ENCODE data around the gene ADCY2. TPM values are rescaled to one million over a fixed set of nuclear protein-coding genes. Genes with fewer than 3 reads are reported as not detected.

Gene ADCY2
- total and polyA plus RNA-seq, 7 experiments from 2014 or later = not detected

GRCh38 chr5:7537573-7537972, 141.6 kb downstream of the ADCY2 start:
- H3K36me3 ChIP-seq (ENCODE audit: control insufficient read depth in 2 of 3, insufficient read depth in 3 of 3, low read length in 3 of 3) = no peaks in the 10 kb centered on the region
- no peak for DNase-seq
- ATAC-seq = no peak
- Mint-ChIP-seq H3K27me3 (peaks cover 0 to 15% (median 4%) of the 10 kb centered on the region in 5 donors), H3K36me3 (peaks cover 0 to 3% (median 0%) of the 10 kb centered on the region in 5 donors), H3K9me3 (peaks cover 0 to 9% (median 3%) of the 10 kb centered on the region in 11 donors), H3K4me1 (no peaks in the 10 kb centered on the region), H3K27ac (no peak overlapping the region), H3K4me3 (no peak overlapping the region)
- POLR2A ChIA-PET = no interaction called here
- H3K27ac ChIP-seq (ENCODE audit: low read depth, low read length) = no peak overlapping the region
- H3K4me1 ChIP-seq (ENCODE audit: control insufficient read depth in 2 of 2, insufficient read depth in 2 of 2, low read length in 2 of 2) = no peaks in the 10 kb centered on the region
- no peaks in the 10 kb centered on the region for H3K27me3 ChIP-seq (ENCODE audit: control insufficient read depth in 2 of 2, insufficient read depth in 2 of 2, low read length in 2 of 2)
- no peak overlapping the region for H3K4me3 ChIP-seq (ENCODE audit: low read length)
- CTCF ChIA-PET = no interaction called here
- no peaks in the 10 kb centered on the region for H3K9me3 ChIP-seq (ENCODE audit: control insufficient read depth in 2 of 3, low read length in 3 of 3)
- intact Hi-C loops (cut with micrococcal nuclease) = no loop called here

DNA sequence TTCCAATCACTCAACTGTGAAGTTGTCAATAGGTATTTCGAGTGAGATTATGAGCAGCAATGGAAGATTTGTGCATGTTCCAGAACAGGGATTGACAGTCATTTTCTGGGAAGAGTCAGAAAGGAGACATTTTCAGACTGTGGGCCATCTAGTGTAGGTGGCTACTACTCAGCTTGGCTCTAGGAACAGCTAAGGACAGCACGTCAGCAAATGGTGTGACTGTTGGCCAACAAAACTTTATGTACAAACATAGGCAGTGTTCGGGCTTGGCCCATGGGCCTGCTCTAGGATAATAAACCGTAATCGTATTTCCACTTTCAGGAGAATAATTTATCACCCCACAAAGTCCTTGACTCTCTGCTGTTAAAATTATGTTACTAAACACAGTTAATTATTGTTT, 143.6 kb downstream of the ADCY2 start:
- Histone ChIP-seq H3K27me3 (ENCODE audit: control insufficient read depth in 2 of 2, insufficient read depth in 2 of 2, low read length in 2 of 2) (no peaks in the 10 kb centered on the region), H3K4me3 (ENCODE audit: low read length) (no peak overlapping the region), H3K9me3 (ENCODE audit: control insufficient read depth in 2 of 3, low read length in 3 of 3) (no peaks in the 10 kb centered on the region), H3K27ac (ENCODE audit: low read depth, low read length) (no peak overlapping the region), H3K4me1 (ENCODE audit: control insufficient read depth in 2 of 2, insufficient read depth in 2 of 2, low read length in 2 of 2) (no peaks in the 10 kb centered on the region), H3K36me3 (ENCODE audit: control insufficient read depth in 2 of 3, insufficient read depth in 3 of 3, low read length in 3 of 3) (no peaks in the 10 kb centered on the region)
- DNase-seq = no peak
- intact Hi-C loops (cut with micrococcal nuclease) = no loop called here
- Mint-ChIP-seq H3K4me1 (no peaks in the 10 kb centered on the region), H3K27ac (no peak overlapping the region), H3K27me3 (peaks cover 0 to 19% (median 4%) of the 10 kb centered on the region in 5 donors), H3K9me3 (peaks cover 0 to 10% (median 2%) of the 10 kb centered on the region in 11 donors), H3K36me3 (peaks cover 0 to 3% (median 0%) of the 10 kb centered on the region in 5 donors), H3K4me3 (no peak overlapping the region)
- no peak for ATAC-seq
- CTCF ChIA-PET = no interaction called here
- POLR2A ChIA-PET = no interaction called here

- H3K27ac ChIP-seq (ENCODE audit: low read depth, low read length) = no peak overlapping the region
- POLR2A ChIA-PET = no interaction called here
- intact Hi-C loops (cut with micrococcal nuclease) = no loop called here
Observed at GRCh38 chr5:7540736-7541485, 145.0 kb downstream of the ADCY2 start.

DNA sequence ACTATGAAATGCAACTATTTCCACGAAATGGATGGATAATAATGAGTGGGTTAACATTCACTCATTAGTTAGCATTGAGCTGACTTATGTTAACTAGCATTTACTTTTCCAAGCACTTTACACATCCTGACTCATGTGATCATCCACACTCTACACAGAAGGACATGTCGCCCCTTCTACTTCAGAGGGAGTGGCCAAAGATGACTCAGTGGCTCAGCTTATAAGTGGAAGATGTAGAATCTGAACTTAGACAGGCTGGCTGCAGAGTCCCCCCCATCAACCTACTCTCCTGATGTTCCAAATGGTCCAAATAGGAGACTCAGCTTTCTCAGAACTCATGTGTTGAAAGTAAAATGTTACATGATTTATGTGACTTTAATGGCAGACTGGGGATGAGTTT, 146.0 kb downstream of the ADCY2 start:
- no peak for ATAC-seq
- Mint-ChIP-seq H3K4me1 (no peaks in the 10 kb centered on the region), H3K27ac (no peak overlapping the region), H3K9me3 (peaks cover 0 to 6% (median 2%) of the 10 kb centered on the region in 11 donors), H3K4me3 (no peak overlapping the region), H3K27me3 (peaks cover 0 to 13% (median 0%) of the 10 kb centered on the region in 5 donors), H3K36me3 (peaks cover 0 to 3% (median 0%) of the 10 kb centered on the region in 5 donors)
- DNase-seq = no peak
- ChIA-PET POLR2A (no interaction called here), CTCF (no interaction called here)
- H3K27me3 ChIP-seq (ENCODE audit: control insufficient read depth in 2 of 2, insufficient read depth in 2 of 2, low read length in 2 of 2) = no peaks in the 10 kb centered on the region
- no peaks in the 10 kb centered on the region for H3K4me1 ChIP-seq (ENCODE audit: control insufficient read depth in 2 of 2, insufficient read depth in 2 of 2, low read length in 2 of 2)
- no peaks in the 10 kb centered on the region for H3K9me3 ChIP-seq (ENCODE audit: control insufficient read depth in 2 of 3, low read length in 3 of 3)
- intact Hi-C loops (cut with micrococcal nuclease) = no loop called here
- no peak overlapping the region for H3K27ac ChIP-seq (ENCODE audit: low read depth, low read length)
- H3K36me3 ChIP-seq (ENCODE audit: control insufficient read depth in 2 of 3, insufficient read depth in 3 of 3, low read length in 3 of 3) = no peaks in the 10 kb centered on the region
- no peak overlapping the region for H3K4me3 ChIP-seq (ENCODE audit: low read length)

More at GRCh38 chr5:7540736-7541485, 145.0 kb downstream of the ADCY2 start:
- DNase-seq = no peak
- no peak overlapping the region for H3K4me3 Mint-ChIP-seq
- no peak overlapping the region for H3K4me3 ChIP-seq (ENCODE audit: low read length)
- CTCF ChIA-PET = no interaction called here
- no peaks in the 10 kb centered on the region for H3K36me3 ChIP-seq (ENCODE audit: control insufficient read depth in 2 of 3, insufficient read depth in 3 of 3, low read length in 3 of 3)
- H3K27ac Mint-ChIP-seq = no peak overlapping the region
- peaks cover 0 to 3% (median 0%) of the 10 kb centered on the region in 5 donors for H3K36me3 Mint-ChIP-seq
- H3K27me3 ChIP-seq (ENCODE audit: control insufficient read depth in 2 of 2, insufficient read depth in 2 of 2, low read length in 2 of 2) = no peaks in the 10 kb centered on the region
- ATAC-seq = no peak
- peaks cover 0 to 6% (median 2%) of the 10 kb centered on the region in 11 donors for H3K9me3 Mint-ChIP-seq
- peaks cover 0 to 13% (median 0%) of the 10 kb centered on the region in 5 donors for H3K27me3 Mint-ChIP-seq
- H3K4me1 ChIP-seq (ENCODE audit: control insufficient read depth in 2 of 2, insufficient read depth in 2 of 2, low read length in 2 of 2) = no peaks in the 10 kb centered on the region
- H3K9me3 ChIP-seq (ENCODE audit: control insufficient read depth in 2 of 3, low read length in 3 of 3) = no peaks in the 10 kb centered on the region
- H3K4me1 Mint-ChIP-seq = no peaks in the 10 kb centered on the region

- Mint-ChIP-seq H3K36me3 (no peaks in the 10 kb centered on the region), H3K4me3 (no peak overlapping the region), H3K9me3 (peaks cover 0 to 8% (median 0%) of the 10 kb centered on the region in 11 donors), H3K4me1 (no peaks in the 10 kb centered on the region), H3K27ac (no peak overlapping the region), H3K27me3 (peaks cover 0 to 5% (median 0%) of the 10 kb centered on the region in 5 donors)
- CTCF ChIA-PET = no interaction called here
- DNase-seq = no peak
- intact Hi-C loops (cut with micrococcal nuclease) = no loop called here
- Histone ChIP-seq H3K27me3 (ENCODE audit: control insufficient read depth in 2 of 2, insufficient read depth in 2 of 2, low read length in 2 of 2) (no peaks in the 10 kb centered on the region), H3K4me3 (ENCODE audit: low read length) (no peak overlapping the region), H3K4me1 (ENCODE audit: control insufficient read depth in 2 of 2, insufficient read depth in 2 of 2, low read length in 2 of 2) (no peaks in the 10 kb centered on the region), H3K9me3 (ENCODE audit: control insufficient read depth in 2 of 3, low read length in 3 of 3) (no peaks in the 10 kb centered on the region), H3K27ac (ENCODE audit: low read depth, low read length) (no peak overlapping the region), H3K36me3 (ENCODE audit: control insufficient read depth in 2 of 3, insufficient read depth in 3 of 3, low read length in 3 of 3) (no peaks in the 10 kb centered on the region)
- ATAC-seq = no peak
- POLR2A ChIA-PET = no interaction called here
Observed at GRCh38 chr5:7546555-7546954, 150.6 kb downstream of the ADCY2 start.

GRCh38 chr5:7548596-7548995, 152.7 kb downstream of the ADCY2 start:
- intact Hi-C loops (cut with micrococcal nuclease) = no loop called here
- H3K27me3 ChIP-seq (ENCODE audit: control insufficient read depth in 2 of 2, insufficient read depth in 2 of 2, low read length in 2 of 2) = no peaks in the 10 kb centered on the region
- Mint-ChIP-seq H3K4me3 (no peak overlapping the region), H3K4me1 (no peaks in the 10 kb centered on the region), H3K36me3 (no peaks in the 10 kb centered on the region), H3K27ac (no peak overlapping the region), H3K9me3 (peaks cover 0 to 8% (median 0%) of the 10 kb centered on the region in 11 donors), H3K27me3 (peaks cover 0 to 5% (median 0%) of the 10 kb centered on the region in 5 donors)
- no peaks in the 10 kb centered on the region for H3K36me3 ChIP-seq (ENCODE audit: control insufficient read depth in 2 of 3, insufficient read depth in 3 of 3, low read length in 3 of 3)
- ATAC-seq = no peak
- H3K27ac ChIP-seq (ENCODE audit: low read depth, low read length) = no peak overlapping the region
- CTCF ChIA-PET = no interaction called here
- H3K9me3 ChIP-seq (ENCODE audit: control insufficient read depth in 2 of 3, low read length in 3 of 3) = no peaks in the 10 kb centered on the region
- H3K4me3 ChIP-seq (ENCODE audit: low read length) = no peak overlapping the region
- POLR2A ChIA-PET = no interaction called here
- no peak for DNase-seq
- H3K4me1 ChIP-seq (ENCODE audit: control insufficient read depth in 2 of 2, insufficient read depth in 2 of 2, low read length in 2 of 2) = no peaks in the 10 kb centered on the region

DNA sequence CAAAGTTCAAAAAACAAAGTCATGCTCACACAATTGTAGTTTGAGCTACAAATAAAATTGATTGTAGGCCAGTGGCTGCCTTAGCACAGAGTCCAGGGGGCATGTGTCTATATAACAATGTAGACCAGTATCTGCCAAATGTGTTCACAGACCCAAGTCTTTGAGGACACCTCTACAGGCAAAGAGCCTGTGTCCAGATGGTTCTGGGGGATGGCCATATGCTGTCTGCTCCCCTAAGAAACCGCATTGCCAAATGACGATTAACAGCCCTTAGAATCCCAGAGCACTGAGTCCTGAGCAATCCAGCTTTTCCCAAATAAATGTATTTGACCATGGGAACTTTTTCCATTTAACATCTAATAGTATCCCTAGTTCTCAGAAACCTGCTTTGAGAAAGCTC, 169.6 kb downstream of the ADCY2 start:
- Mint-ChIP-seq H3K9me3 (peaks cover 0 to 4% (median 0%) of the 10 kb centered on the region in 11 donors), H3K4me3 (no peak overlapping the region), H3K36me3 (no peaks in the 10 kb centered on the region), H3K27ac (no peak overlapping the region), H3K4me1 (no peaks in the 10 kb centered on the region), H3K27me3 (peaks cover 0 to 11% (median 0%) of the 10 kb centered on the region in 5 donors)
- ChIA-PET CTCF (no interaction called here), POLR2A (no interaction called here)
- Histone ChIP-seq H3K4me3 (ENCODE audit: low read length) (no peak overlapping the region), H3K36me3 (ENCODE audit: control insufficient read depth in 2 of 3, insufficient read depth in 3 of 3, low read length in 3 of 3) (no peaks in the 10 kb centered on the region), H3K4me1 (ENCODE audit: control insufficient read depth in 2 of 2, insufficient read depth in 2 of 2, low read length in 2 of 2) (no peaks in the 10 kb centered on the region), H3K27me3 (ENCODE audit: control insufficient read depth in 2 of 2, insufficient read depth in 2 of 2, low read length in 2 of 2) (no peaks in the 10 kb centered on the region), H3K9me3 (ENCODE audit: control insufficient read depth in 2 of 3, low read length in 3 of 3) (no peaks in the 10 kb centered on the region), H3K27ac (ENCODE audit: low read depth, low read length) (no peak overlapping the region)
- intact Hi-C loops (cut with micrococcal nuclease) = no loop called here
- no peak for DNase-seq
- ATAC-seq = no peak

All from naive thymus-derived CD4-positive, alpha-beta T cell (primary cell).